ENCODE measurements around the gene DCAF6.
"Not testable (repeated sequence)": the region's sequence is repeated elsewhere in the genome, so short reads cannot be mapped to it uniquely, and the experiment has no call there.

Gene DCAF6

GRCh38 chr1:168007691-168008090 is 71.2 kb downstream of the DCAF6 start:
- DNase-seq (ENCODE audit: low read depth in 2 of 3, low spot score in 2 of 3): no peak

GRCh38 chr1:168008595-168008994 is 72.1 kb downstream of the DCAF6 start:
- DNase-seq (ENCODE audit: low read depth in 2 of 3, low spot score in 2 of 3): no peak

GRCh38 chr1:168009322-168009721 is 72.8 kb downstream of the DCAF6 start:
- no peak for DNase-seq (ENCODE audit: low read depth in 2 of 3, low spot score in 2 of 3)

GRCh38 chr1:168019407-168019806 is 82.9 kb downstream of the DCAF6 start:
- no peak for DNase-seq (ENCODE audit: low read depth in 2 of 3, low spot score in 2 of 3)

GRCh38 chr1:168031198-168031597 is 94.7 kb downstream of the DCAF6 start:
- DNase-seq (ENCODE audit: low read depth in 2 of 3, low spot score in 2 of 3): no peak

GRCh38 chr1:168031627-168032026 is 95.1 kb downstream of the DCAF6 start:
- no peak for DNase-seq (ENCODE audit: low read depth in 2 of 3, low spot score in 2 of 3)

- DNase-seq (ENCODE audit: low read depth in 2 of 3, low spot score in 2 of 3): no peak
These were observed 95.5 kb downstream of the DCAF6 start for GRCh38 chr1:168032029-168032428.

- DNase-seq (ENCODE audit: low read depth in 2 of 3, low spot score in 2 of 3): no peak
These were observed 98.9 kb downstream of the DCAF6 start for GRCh38 chr1:168035345-168035744.

GRCh38 chr1:168042362-168042761 is 105.9 kb downstream of the DCAF6 start:
- DNase-seq (ENCODE audit: low read depth in 2 of 3, low spot score in 2 of 3): no peak

GRCh38 chr1:168045311-168045710 is 108.8 kb downstream of the DCAF6 start:
- no peak for DNase-seq (ENCODE audit: low read depth in 2 of 3, low spot score in 2 of 3)

- DNase-seq (ENCODE audit: low read depth in 2 of 3, low spot score in 2 of 3): no peak
These were observed 113.8 kb downstream of the DCAF6 start for GRCh38 chr1:168050307-168050706.

- DNase-seq (ENCODE audit: low read depth in 2 of 3, low spot score in 2 of 3): no peak
These were observed 114.4 kb downstream of the DCAF6 start for GRCh38 chr1:168050880-168051279.

- no peak for DNase-seq (ENCODE audit: low read depth in 2 of 3, low spot score in 2 of 3)
These were observed 117.2 kb downstream of the DCAF6 start for GRCh38 chr1:168053681-168054080.

GRCh38 chr1:168054117-168054516 is 117.6 kb downstream of the DCAF6 start:
- no peak for DNase-seq (ENCODE audit: low read depth in 2 of 3, low spot score in 2 of 3)

- not testable (repeated sequence) for DNase-seq (ENCODE audit: low read depth in 2 of 3, low spot score in 2 of 3)
These were observed 119.7 kb downstream of the DCAF6 start for GRCh38 chr1:168056152-168056551.

- no peak for DNase-seq (ENCODE audit: low read depth in 2 of 3, low spot score in 2 of 3)
These were observed 120.9 kb downstream of the DCAF6 start for GRCh38 chr1:168057355-168057754.

GRCh38 chr1:168057921-168058320 is 121.4 kb downstream of the DCAF6 start:
- no peak for DNase-seq (ENCODE audit: low read depth in 2 of 3, low spot score in 2 of 3)

GRCh38 chr1:168064216-168064615 is 127.7 kb downstream of the DCAF6 start:
- no peak for DNase-seq (ENCODE audit: low read depth in 2 of 3, low spot score in 2 of 3)

GRCh38 chr1:168065506-168065905 is 129.0 kb downstream of the DCAF6 start:
- DNase-seq (ENCODE audit: low read depth in 2 of 3, low spot score in 2 of 3): no peak

GRCh38 chr1:168069384-168069783 is 132.9 kb downstream of the DCAF6 start:
- no peak for DNase-seq (ENCODE audit: low read depth in 2 of 3, low spot score in 2 of 3)

- DNase-seq (ENCODE audit: low read depth in 2 of 3, low spot score in 2 of 3): no peak
These were observed 143.3 kb downstream of the DCAF6 start for GRCh38 chr1:168079761-168080160.

- DNase-seq (ENCODE audit: low read depth in 2 of 3, low spot score in 2 of 3): no peak
These were observed 145.0 kb downstream of the DCAF6 start for GRCh38 chr1:168081373-168082007.

Measured in activated CD8-positive, alpha-beta memory T cell treated with anti-CD3 and anti-CD28 coated beads for 48 hours (primary cell).